ENCODE measurements around the gene KCNJ12.

KCNJ12 gene

DNA sequence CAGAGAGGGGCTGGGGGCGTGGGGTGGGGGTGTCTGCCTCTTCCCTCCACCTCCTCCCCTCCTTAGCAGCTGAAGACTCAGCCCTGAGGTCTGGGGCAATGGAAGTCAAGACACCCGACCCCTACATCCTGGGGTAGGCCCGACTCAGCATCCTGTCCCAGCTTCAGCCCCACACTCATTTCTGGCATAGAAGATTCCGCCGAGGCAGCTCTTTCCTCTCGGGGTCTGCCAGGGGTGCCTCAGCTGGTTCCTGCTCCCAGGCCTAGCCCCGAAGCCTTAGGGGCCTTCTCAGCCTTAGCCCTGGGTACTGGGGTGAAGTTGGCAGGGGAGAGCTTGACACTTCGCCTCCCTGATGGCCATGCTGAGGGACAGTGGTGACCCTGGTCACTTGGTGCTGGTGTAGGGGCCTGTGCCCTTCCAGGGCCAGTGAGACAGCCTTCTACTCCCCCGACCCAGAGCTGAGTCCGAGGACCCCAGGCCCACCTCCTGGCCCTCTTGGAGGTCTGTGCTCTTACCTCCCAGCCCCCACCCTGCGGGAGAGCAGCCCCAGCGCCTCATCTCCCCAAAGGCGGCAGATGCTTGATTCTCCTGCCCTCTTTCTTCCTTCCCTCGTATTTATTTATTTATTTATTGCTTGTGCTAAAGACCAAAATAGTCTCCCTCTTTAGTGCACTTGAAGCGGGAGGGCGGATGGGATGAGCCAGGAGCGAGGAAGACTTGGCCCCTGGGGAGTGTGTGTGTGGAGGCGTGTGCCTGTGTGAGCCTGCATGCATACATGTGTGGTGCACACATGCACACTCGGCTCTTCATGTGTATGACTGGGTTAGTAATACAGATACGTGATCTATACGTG lies 42.5 kb downstream of the KCNJ12 start:
- TF ChIP-seq, protein P1, sequence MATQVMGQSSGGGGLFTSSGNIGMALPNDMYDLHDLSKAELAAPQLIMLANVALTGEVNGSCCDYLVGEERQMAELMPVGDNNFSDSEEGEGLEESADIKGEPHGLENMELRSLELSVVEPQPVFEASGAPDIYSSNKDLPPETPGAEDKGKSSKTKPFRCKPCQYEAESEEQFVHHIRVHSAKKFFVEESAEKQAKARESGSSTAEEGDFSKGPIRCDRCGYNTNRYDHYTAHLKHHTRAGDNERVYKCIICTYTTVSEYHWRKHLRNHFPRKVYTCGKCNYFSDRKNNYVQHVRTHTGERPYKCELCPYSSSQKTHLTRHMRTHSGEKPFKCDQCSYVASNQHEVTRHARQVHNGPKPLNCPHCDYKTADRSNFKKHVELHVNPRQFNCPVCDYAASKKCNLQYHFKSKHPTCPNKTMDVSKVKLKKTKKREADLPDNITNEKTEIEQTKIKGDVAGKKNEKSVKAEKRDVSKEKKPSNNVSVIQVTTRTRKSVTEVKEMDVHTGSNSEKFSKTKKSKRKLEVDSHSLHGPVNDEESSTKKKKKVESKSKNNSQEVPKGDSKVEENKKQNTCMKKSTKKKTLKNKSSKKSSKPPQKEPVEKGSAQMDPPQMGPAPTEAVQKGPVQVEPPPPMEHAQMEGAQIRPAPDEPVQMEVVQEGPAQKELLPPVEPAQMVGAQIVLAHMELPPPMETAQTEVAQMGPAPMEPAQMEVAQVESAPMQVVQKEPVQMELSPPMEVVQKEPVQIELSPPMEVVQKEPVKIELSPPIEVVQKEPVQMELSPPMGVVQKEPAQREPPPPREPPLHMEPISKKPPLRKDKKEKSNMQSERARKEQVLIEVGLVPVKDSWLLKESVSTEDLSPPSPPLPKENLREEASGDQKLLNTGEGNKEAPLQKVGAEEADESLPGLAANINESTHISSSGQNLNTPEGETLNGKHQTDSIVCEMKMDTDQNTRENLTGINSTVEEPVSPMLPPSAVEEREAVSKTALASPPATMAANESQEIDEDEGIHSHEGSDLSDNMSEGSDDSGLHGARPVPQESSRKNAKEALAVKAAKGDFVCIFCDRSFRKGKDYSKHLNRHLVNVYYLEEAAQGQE (IDR thresholded peaks at IDR 0.05; ENCODE audit: insufficient read depth in 1 of 2, low read depth in 2 of 2, low read length in 2 of 2), result no peak
- TF ChIP-seq SIN3A (IDR thresholded peaks at IDR 0.05; ENCODE audit: borderline replicate concordance, insufficient read depth, low read length) (no peak), POLR2AphosphoS5 (IDR thresholded peaks at IDR 0.05; ENCODE audit: low read depth, low read length) (no peak), FOXP2 (optimal IDR thresholded peaks at IDR 0.05; ENCODE audit: borderline replicate concordance, extremely low read depth, extremely low read length, insufficient read depth) (no peak), TAF1 (IDR thresholded peaks at IDR 0.05; ENCODE audit: borderline replicate concordance, insufficient read depth, low read length) (no peak)

DNA sequence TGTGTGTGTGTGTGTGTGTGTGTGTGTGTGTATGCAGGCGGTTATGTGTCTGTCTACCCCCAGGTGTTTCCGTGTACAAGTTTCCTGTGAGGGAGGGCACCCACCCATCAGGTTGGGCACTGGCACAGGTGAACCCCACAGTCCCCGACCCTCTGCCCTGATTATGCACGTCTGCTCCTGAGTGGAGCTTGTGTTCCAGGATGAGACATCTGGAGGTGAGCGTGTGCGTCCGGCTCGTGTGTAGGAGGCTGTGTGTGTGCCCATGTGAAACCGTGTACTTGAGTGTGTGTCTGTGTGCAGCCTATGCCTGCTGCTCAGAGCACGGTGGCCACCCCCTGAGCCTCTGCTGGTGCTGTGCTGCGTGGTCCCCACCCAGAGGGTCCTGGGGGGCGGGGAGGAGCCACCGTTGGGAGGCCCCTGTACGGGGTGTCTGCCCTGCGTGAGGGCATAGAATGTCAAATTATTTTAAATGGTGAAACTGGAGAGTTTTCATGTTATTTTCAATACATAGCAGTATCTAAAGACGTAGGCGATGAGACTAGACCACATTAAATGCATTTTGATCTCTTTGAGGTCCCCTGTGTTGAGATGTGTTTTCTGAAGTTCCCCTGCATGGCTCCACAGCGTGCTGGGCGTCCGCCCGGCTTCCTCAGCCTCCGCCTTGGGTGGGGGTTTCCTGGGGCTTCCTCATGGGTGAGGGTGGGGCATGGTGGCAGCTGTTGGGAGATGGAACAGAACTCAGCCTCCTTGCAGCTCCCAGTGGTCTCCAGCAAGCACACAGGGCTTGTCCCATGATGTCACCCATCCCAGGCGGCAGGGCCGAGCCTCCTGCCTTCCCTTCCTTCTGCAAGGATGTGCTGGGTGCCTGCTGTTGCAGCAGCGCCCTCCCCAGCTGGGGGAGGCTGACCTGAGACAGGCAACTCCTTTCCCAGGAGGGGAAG lies 43.4 kb downstream of the KCNJ12 start:
- TF ChIP-seq POLR2AphosphoS5 (IDR thresholded peaks at IDR 0.05; ENCODE audit: low read depth, low read length), result no peak
- no peak for TF ChIP-seq FOXP2 (optimal IDR thresholded peaks at IDR 0.05; ENCODE audit: borderline replicate concordance, extremely low read depth, extremely low read length, insufficient read depth)
- TF ChIP-seq, protein P1 (IDR thresholded peaks at IDR 0.05; ENCODE audit: insufficient read depth in 1 of 2, low read depth in 2 of 2, low read length in 2 of 2), result no peak
- TF ChIP-seq SIN3A (IDR thresholded peaks at IDR 0.05; ENCODE audit: borderline replicate concordance, insufficient read depth, low read length), result no peak
- no peak for TF ChIP-seq TAF1 (IDR thresholded peaks at IDR 0.05; ENCODE audit: borderline replicate concordance, insufficient read depth, low read length)

DNA sequence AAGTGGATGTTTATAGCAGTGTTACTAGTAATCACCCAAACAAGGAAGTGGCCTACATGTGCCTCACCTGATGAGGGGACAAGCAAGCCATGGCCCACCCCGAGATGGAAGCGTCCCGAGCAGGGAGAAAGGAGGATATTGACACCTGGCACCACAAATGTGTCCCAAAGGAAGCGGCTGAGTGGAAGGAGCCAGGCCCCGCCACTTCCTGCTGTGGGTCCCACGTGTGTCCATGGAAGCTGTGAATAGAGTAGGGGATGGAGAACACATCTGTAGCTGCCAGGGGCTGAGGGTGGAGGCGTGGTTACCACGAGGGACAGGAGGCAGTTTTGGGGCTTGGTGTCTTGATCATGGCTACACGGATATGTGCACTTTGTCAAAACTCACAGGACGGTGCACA lies 49.2 kb downstream of the KCNJ12 start:
- TF ChIP-seq POLR2AphosphoS5 (IDR thresholded peaks at IDR 0.05; ENCODE audit: low read depth, low read length) (no peak), SIN3A (IDR thresholded peaks at IDR 0.05; ENCODE audit: borderline replicate concordance, insufficient read depth, low read length) (no peak), TAF1 (IDR thresholded peaks at IDR 0.05; ENCODE audit: borderline replicate concordance, insufficient read depth, low read length) (no peak), FOXP2 (optimal IDR thresholded peaks at IDR 0.05; ENCODE audit: borderline replicate concordance, extremely low read depth, extremely low read length, insufficient read depth) (no peak)
- TF ChIP-seq, protein P1 (IDR thresholded peaks at IDR 0.05; ENCODE audit: insufficient read depth in 1 of 2, low read depth in 2 of 2, low read length in 2 of 2), result no peak

DNA sequence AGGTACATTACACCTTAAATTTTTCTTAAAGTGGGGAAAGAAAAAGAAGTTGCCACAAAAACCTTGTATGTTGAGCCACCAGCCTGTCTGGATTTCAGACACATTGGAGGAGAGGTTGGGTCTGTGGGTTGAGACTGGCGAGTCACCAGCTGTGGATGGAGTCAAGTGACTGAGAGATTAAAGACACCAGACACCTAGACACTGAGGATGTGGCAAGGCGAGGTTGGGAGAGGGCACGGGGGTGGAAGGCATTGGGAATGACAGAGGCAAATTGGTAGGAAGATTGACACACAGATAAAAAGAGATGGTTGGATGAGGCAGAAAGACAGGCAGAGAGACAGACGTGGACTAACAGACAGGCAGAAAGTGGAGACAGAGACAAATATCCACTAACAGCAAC lies 49.6 kb downstream of the KCNJ12 start:
- no peak for TF ChIP-seq FOXP2 (optimal IDR thresholded peaks at IDR 0.05; ENCODE audit: borderline replicate concordance, extremely low read depth, extremely low read length, insufficient read depth)
- TF ChIP-seq TAF1 (IDR thresholded peaks at IDR 0.05; ENCODE audit: borderline replicate concordance, insufficient read depth, low read length), result no peak
- TF ChIP-seq, protein P1 (IDR thresholded peaks at IDR 0.05; ENCODE audit: insufficient read depth in 1 of 2, low read depth in 2 of 2, low read length in 2 of 2), result no peak
- TF ChIP-seq SIN3A (IDR thresholded peaks at IDR 0.05; ENCODE audit: borderline replicate concordance, insufficient read depth, low read length), result no peak
- no peak for TF ChIP-seq POLR2AphosphoS5 (IDR thresholded peaks at IDR 0.05; ENCODE audit: low read depth, low read length)

Measured in PFSK-1 (cell line).